ENCODE measurements around the gene GPNMB. TPM values are rescaled to one million over a fixed set of nuclear protein-coding genes. Genes with fewer than 3 reads are reported as not detected.

The GPNMB gene
- total and polyA plus RNA-seq, 10 of the 15 experiments (the other 5 are each of a cell fraction or from before 2014, with no cell fraction given), result 5.9 to 22.3 (median 10.0) TPM

DNA sequence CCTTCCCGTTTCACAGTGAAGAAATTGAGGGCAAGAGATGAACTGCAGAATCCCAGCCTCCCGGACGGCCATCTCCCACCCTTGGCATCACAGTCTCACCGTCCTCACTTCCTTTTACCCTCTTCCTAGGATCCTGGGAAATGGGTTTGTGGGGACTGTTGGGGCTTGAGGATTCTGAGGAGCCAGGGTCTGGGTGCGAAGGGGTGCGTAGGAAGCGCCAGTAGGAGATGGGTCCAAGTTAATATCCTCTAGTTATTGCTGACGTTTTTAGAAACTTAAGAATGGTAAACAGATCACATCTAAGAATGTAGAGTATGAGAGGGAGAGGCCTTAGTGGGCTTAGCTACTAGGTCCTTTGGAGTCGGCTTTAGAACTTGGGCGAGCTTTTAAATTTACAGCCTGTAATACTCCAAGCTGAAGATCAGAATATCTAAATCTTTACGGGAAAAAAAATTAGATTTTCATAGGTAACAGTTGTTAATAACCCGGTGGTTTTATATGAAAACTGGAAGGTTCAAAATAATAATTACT lies 53.3 kb downstream of the GPNMB start:
- intact Hi-C loops (cut with micrococcal nuclease; ENCODE audit: unreplicated experiment) (no loop called here), in situ Hi-C loops (cut with MboI) (no loop called here)
- Histone ChIP-seq H3K27me3 (replicated peaks in 1 of 2; ENCODE audit: control insufficient read depth in 2 of 2, insufficient read depth in 2 of 2, low read length in 1 of 2) (no peaks in the 10 kb centered on the region), H4K20me1 (ENCODE audit: control insufficient read depth, insufficient read depth) (no peaks in the 10 kb centered on the region), H2AFZ (ENCODE audit: control insufficient read depth, low read depth, low read length) (peak overlapping the region; percentile 80), H3K9ac (ENCODE audit: control insufficient read depth, insufficient read depth, low read length) (peak overlapping the region; percentile 90), H3K4me2 (ENCODE audit: control insufficient read depth, insufficient read depth) (peak overlapping the region; percentile 75), H3K9me3 (replicated peaks; ENCODE audit: control insufficient read depth, insufficient read depth, low read length) (no peaks in the 10 kb centered on the region; the same call in 2 of the 3 replicates), H3K4me3 (peak overlapping the region; percentile 87), H3K79me2 (ENCODE audit: control insufficient read depth, insufficient read depth, low read length) (peaks cover 38% of the 10 kb centered on the region), H3K27ac (ENCODE audit: control insufficient read depth, insufficient read depth) (peak overlapping the region; percentile 60), H3K4me1 (ENCODE audit: control insufficient read depth, insufficient read depth, low read length) (peaks cover 2% of the 10 kb centered on the region; the same call in 1 of the 2 replicates), H3K36me3 (ENCODE audit: control insufficient read depth in 2 of 2, insufficient read depth in 2 of 2, low read length in 1 of 2) (no peaks in the 10 kb centered on the region)
- peak; percentile 10 for ATAC-seq
- ChIA-PET SMC1A (ENCODE audit: uncharacterized antibody, unreplicated experiment) (interaction anchor here (0.7 to 1.9 kb wide), 5 partner anchors 9 to 58 kb away, joined by 3 to 6 read pairs (median 3); no protein-coding TSS in a partner anchor), CTCF (interaction anchor here (1.9 to 2.3 kb wide), 3 partner anchors 22 to 58 kb away, joined by 9 to 15 read pairs (median 13); no protein-coding TSS in a partner anchor), POLR2A (interaction anchor here (0.6 to 1.1 kb wide), 3 partner anchors 8 to 418 kb away, joined by 4 read pairs; no protein-coding TSS in a partner anchor), RAD21 (ENCODE audit: unreplicated experiment) (interaction anchor here (0.9 to 2.0 kb wide), 5 partner anchors 10 to 239 kb away, joined by 3 to 9 read pairs (median 6); no protein-coding TSS in a partner anchor)
- no peak for FAIRE-seq
- TSS peak; percentile 70 for BruUV-seq (replicated peaks)
- TF ChIP-seq MEF2A (IDR thresholded peaks at IDR 0.05; ENCODE audit: insufficient read depth, low read depth, low read length), result no peak
- no peak for TF ChIP-seq JUND (IDR thresholded peaks at IDR 0.05; ENCODE audit: low read depth, low read length)
- TF ChIP-seq NR2F1 (conservative IDR thresholded peaks at IDR 0.05), result no peak
- no peak for TF ChIP-seq MYC (IDR thresholded peaks at IDR 0.05; ENCODE audit: insufficient read depth, insufficient read length, insufficient replicate concordance, low read length, severe bottlenecking)
- no peak for TF ChIP-seq CBX5 (IDR thresholded peaks at IDR 0.05; ENCODE audit: low read depth)
- TF ChIP-seq WRNIP1 (IDR thresholded peaks at IDR 0.05; ENCODE audit: borderline replicate concordance, low read depth, low read length), result no peak
- no peak for TF ChIP-seq RELA (IDR thresholded peaks at IDR 0.05; ENCODE audit: borderline replicate concordance, partially characterized antibody)
- TF ChIP-seq ZBTB11 (CRISPR knock-in tag; IDR thresholded peaks at IDR 0.05), result no peak
- TF ChIP-seq RBBP5 (conservative IDR thresholded peaks at IDR 0.05), result no peak
- TF ChIP-seq, protein P1, sequence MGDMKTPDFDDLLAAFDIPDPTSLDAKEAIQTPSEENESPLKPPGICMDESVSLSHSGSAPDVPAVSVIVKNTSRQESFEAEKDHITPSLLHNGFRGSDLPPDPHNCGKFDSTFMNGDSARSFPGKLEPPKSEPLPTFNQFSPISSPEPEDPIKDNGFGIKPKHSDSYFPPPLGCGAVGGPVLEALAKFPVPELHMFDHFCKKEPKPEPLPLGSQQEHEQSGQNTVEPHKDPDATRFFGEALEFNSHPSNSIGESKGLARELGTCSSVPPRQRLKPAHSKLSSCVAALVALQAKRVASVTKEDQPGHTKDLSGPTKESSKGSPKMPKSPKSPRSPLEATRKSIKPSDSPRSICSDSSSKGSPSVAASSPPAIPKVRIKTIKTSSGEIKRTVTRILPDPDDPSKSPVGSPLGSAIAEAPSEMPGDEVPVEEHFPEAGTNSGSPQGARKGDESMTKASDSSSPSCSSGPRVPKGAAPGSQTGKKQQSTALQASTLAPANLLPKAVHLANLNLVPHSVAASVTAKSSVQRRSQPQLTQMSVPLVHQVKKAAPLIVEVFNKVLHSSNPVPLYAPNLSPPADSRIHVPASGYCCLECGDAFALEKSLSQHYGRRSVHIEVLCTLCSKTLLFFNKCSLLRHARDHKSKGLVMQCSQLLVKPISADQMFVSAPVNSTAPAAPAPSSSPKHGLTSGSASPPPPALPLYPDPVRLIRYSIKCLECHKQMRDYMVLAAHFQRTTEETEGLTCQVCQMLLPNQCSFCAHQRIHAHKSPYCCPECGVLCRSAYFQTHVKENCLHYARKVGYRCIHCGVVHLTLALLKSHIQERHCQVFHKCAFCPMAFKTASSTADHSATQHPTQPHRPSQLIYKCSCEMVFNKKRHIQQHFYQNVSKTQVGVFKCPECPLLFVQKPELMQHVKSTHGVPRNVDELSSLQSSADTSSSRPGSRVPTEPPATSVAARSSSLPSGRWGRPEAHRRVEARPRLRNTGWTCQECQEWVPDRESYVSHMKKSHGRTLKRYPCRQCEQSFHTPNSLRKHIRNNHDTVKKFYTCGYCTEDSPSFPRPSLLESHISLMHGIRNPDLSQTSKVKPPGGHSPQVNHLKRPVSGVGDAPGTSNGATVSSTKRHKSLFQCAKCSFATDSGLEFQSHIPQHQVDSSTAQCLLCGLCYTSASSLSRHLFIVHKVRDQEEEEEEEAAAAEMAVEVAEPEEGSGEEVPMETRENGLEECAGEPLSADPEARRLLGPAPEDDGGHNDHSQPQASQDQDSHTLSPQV (IDR thresholded peaks at IDR 0.05), result no peak
- TF ChIP-seq NFXL1 (IDR thresholded peaks at IDR 0.05; ENCODE audit: borderline replicate concordance), result no peak
- TF ChIP-seq EED (IDR thresholded peaks at IDR 0.05; ENCODE audit: low read depth), result no peak
- no peak for DNase-seq (ENCODE audit: low read depth, low spot score)
- WGBS (ENCODE audit: insufficient coverage, insufficient replicate concordance, low lambda C conversion rate, missing lambda C conversion rate), result 13% methylated on average over 12 of the region's 12 CpGs

All from GM12878 (cell line).